H1 (cell line): ENCODE results near the gene PCDH9. TPM values are rescaled to one million over a fixed set of nuclear protein-coding genes. Genes with fewer than 3 reads are reported as not detected.

ENCODE experiments used
- CTCF ChIA-PET: fragments of 300-600 bp; sonication (Branson Sonifier 250); formaldehyde crosslinking; loops from one replicate; lab custom pipeline; 2021; ENCODE audit not compliant: partially characterized antibody; lab: Charles Lee
- POLR2A ChIA-PET: fragments of 300-600 bp; sonication (Branson Sonifier 250); formaldehyde crosslinking; loops from one replicate; lab custom pipeline; 2021; ENCODE audit warnings: inconsistent platforms; ENCODE audit not compliant: partially characterized antibody; lab: Charles Lee
- DNase-seq, 2 experiments: peaks; one replicate each; pipeline versions ENCODE4 v3.0.0 to v3.0.0-alpha.2; 2010 to 2022; ENCODE audit warnings: low spot score in 2 of 2, low read depth in 1 of 2, mixed read lengths in 1 of 2
- FAIRE-seq: peaks from 2 replicates; lab custom pipeline; 2011; peaks lifted over from hg19 to GRCh38; lab: Jason Lieb, UNC
- H2AFZ ChIP-seq: 2 replicates; pipeline ENCODE4 v1.8.1; 2012; ENCODE audit warnings: low read length, inconsistent platforms
- H2AK5ac ChIP-seq: 2 replicates; pipeline ENCODE4 v1.6.1; 2013; ENCODE audit warnings: low read depth, low read length
- H2BK120ac ChIP-seq: replicated peaks from 2 replicates; pipeline ENCODE3; 2013; ENCODE audit warnings: low read depth, low read length, inconsistent platforms
- H2BK12ac ChIP-seq: 2 replicates; pipeline ENCODE4 v1.6.1; 2013; ENCODE audit warnings: low read depth, low read length
- H2BK15ac ChIP-seq: 2 replicates; pipeline ENCODE4 v1.6.1; 2013; ENCODE audit warnings: low read length
- H2BK20ac ChIP-seq: 2 replicates; pipeline ENCODE4 v1.6.1; 2013; ENCODE audit warnings: low read length
- H2BK5ac ChIP-seq: 2 replicates; pipeline ENCODE4 v1.6.1; 2013; ENCODE audit warnings: low read depth, low read length
- H3K14ac ChIP-seq: 2 replicates; pipeline ENCODE4 v1.6.1; 2013; ENCODE audit warnings: inconsistent platforms; ENCODE audit not compliant: insufficient read length
- H3K18ac ChIP-seq: 2 replicates; pipeline ENCODE4 v1.6.1; 2013; ENCODE audit warnings: low read length; ENCODE audit errors: extremely low read depth
- H3K23ac ChIP-seq: 2 replicates; pipeline ENCODE4 v1.6.1; 2013; ENCODE audit warnings: inconsistent platforms; ENCODE audit not compliant: insufficient read length
- H3K23me2 ChIP-seq: 2 replicates; pipeline ENCODE4 v1.6.1; 2013; ENCODE audit warnings: low read depth, low read length
- H3K27ac ChIP-seq: 2 replicates; pipeline ENCODE4 v1.6.1; 2011; ENCODE audit warnings: low read depth, low read length, inconsistent platforms
- H3K27me3 ChIP-seq, 4 experiments: replicated peaks in 1 of 4; 1 replicate in 1 of 4; 2 replicates in 3 of 4; pipeline versions ENCODE4 v1.6.1 to v1.8.1; 2011 to 2013; ENCODE audit warnings: low read length in 3 of 4, mild to moderate bottlenecking in 3 of 4, inconsistent platforms in 2 of 4, mixed read lengths in 2 of 4, moderate library complexity in 1 of 4; ENCODE audit not compliant: control insufficient read depth in 3 of 4, insufficient read depth in 3 of 4; ENCODE audit errors: extremely low read depth in 1 of 4
- H3K36me3 ChIP-seq, 4 experiments: 2 replicates each; pipeline versions ENCODE4 v1.6.1 to v1.8.1; 2011 to 2013; ENCODE audit warnings: mild to moderate bottlenecking in 4 of 4, low read length in 3 of 4, moderate library complexity in 2 of 4, control low read depth in 1 of 4, inconsistent platforms in 1 of 4; ENCODE audit not compliant: insufficient read depth in 4 of 4, control insufficient read depth in 2 of 4
- H3K4ac ChIP-seq: replicated peaks from 2 replicates; pipeline ENCODE3; 2013; ENCODE audit warnings: low read length, low read depth, mixed read lengths, inconsistent platforms; ENCODE audit not compliant: insufficient read length
- H3K4me1 ChIP-seq, 4 experiments: replicated peaks in 1 of 4; 1 replicate in 1 of 4; 2 replicates in 3 of 4; pipeline versions ENCODE4 v1.6.1 to v1.8.1; 2011 to 2013; ENCODE audit warnings: low read length in 3 of 4, inconsistent platforms in 2 of 4, mixed read lengths in 1 of 4; ENCODE audit not compliant: insufficient read depth in 4 of 4, control insufficient read depth in 3 of 4
- H3K4me2 ChIP-seq, 2 experiments: 2 replicates each; pipeline versions ENCODE4 v1.6.1 to v1.8.1; 2011 to 2013; ENCODE audit warnings: low read depth in 2 of 2, low read length in 2 of 2, control low read depth in 1 of 2, inconsistent platforms in 1 of 2, mild to moderate bottlenecking in 1 of 2; ENCODE audit not compliant: insufficient read depth in 1 of 2
- H3K4me3 ChIP-seq, 4 experiments: fragments of 200-600, 300-600 bp in 1 of 4; sonication (generic), shearing (Covaris generic), sonication (Bioruptor Twin) in 1 of 4; 2 replicates each; pipeline versions ENCODE4 v1.5.1 to v1.8.1; 2011 to 2016; ENCODE audit warnings: low read length in 4 of 4, low read depth in 3 of 4, control low read depth in 2 of 4, inconsistent platforms in 2 of 4, mild to moderate bottlenecking in 2 of 4, mixed read lengths in 1 of 4, moderate library complexity in 1 of 4; ENCODE audit not compliant: insufficient read depth in 2 of 4; ENCODE audit errors: extremely low read depth in 1 of 4
- H3K56ac ChIP-seq: replicated peaks from 2 replicates; pipeline ENCODE3; 2013; ENCODE audit warnings: low read depth, mild to moderate bottlenecking, mixed read lengths, low read length, inconsistent platforms; ENCODE audit not compliant: insufficient read length
- H3K79me1 ChIP-seq: 2 replicates; pipeline ENCODE4 v1.6.1; 2013; ENCODE audit warnings: low read depth, low read length, control low read depth
- H3K79me2 ChIP-seq, 2 experiments: 2 replicates each; pipeline versions ENCODE4 v1.6.1 to v1.8.1; 2012 to 2013; ENCODE audit warnings: low read length in 2 of 2, mild to moderate bottlenecking in 2 of 2, inconsistent platforms in 1 of 2; ENCODE audit not compliant: insufficient read depth in 2 of 2, control insufficient read depth in 1 of 2
- H3K9ac ChIP-seq, 4 experiments: replicated peaks in 1 of 4; 1 replicate in 1 of 4; 2 replicates in 3 of 4; pipeline versions ENCODE4 v1.6.1 to v1.8.1; 2011 to 2013; ENCODE audit warnings: low read depth in 3 of 4, low read length in 3 of 4, control low read depth in 2 of 4, mild to moderate bottlenecking in 2 of 4, moderate library complexity in 2 of 4, inconsistent platforms in 1 of 4; ENCODE audit errors: extremely low read depth in 1 of 4
- H3K9me3 ChIP-seq, 2 experiments: 2 replicates each; pipeline versions ENCODE4 v1.6.1 to v1.8.1; 2012 to 2013; ENCODE audit warnings: mild to moderate bottlenecking in 2 of 2, moderate library complexity in 2 of 2, control low read depth in 1 of 2, inconsistent platforms in 1 of 2, low read depth in 1 of 2, low read length in 1 of 2, mixed read lengths in 1 of 2; ENCODE audit not compliant: insufficient read depth in 2 of 2
- H4K20me1 ChIP-seq, 2 experiments: replicated peaks in 1 of 2; 2 replicates each; pipeline versions ENCODE3 to v1.8.1; 2011 to 2013; ENCODE audit warnings: inconsistent platforms in 2 of 2, low read length in 2 of 2, mild to moderate bottlenecking in 1 of 2; ENCODE audit not compliant: insufficient read depth in 2 of 2, control insufficient read depth in 1 of 2
- H4K5ac ChIP-seq: 2 replicates; pipeline ENCODE4 v1.6.1; 2013; ENCODE audit warnings: low read length, low read depth, mixed read lengths, inconsistent platforms; ENCODE audit not compliant: insufficient read length
- H4K8ac ChIP-seq: 2 replicates; pipeline ENCODE4 v1.8.0; 2013; ENCODE audit warnings: mild to moderate bottlenecking, moderate library complexity, low read length, inconsistent platforms; ENCODE audit not compliant: insufficient read depth; ENCODE audit errors: extremely low read depth
- H4K91ac ChIP-seq: replicated peaks from 2 replicates; pipeline ENCODE3; 2013; ENCODE audit warnings: low read length, mixed read lengths, inconsistent platforms; ENCODE audit not compliant: insufficient read length
- ASH2L ChIP-seq: fragments of 200-600, 300-600 bp; sonication (generic); IDR thresholded peaks from one replicate; pipeline ENCODE4 v1.7.1; 2017; ENCODE audit warnings: low read length
- CREB1 ChIP-seq: IDR thresholded peaks from 2 replicates; pipeline ENCODE4 v1.6.1; 2012; ENCODE audit warnings: inconsistent platforms
- CTCF ChIP-seq, 3 experiments: IDR thresholded peaks; 1 replicate in 2 of 3; 2 replicates in 1 of 3; pipeline versions ENCODE4 v1.5.1 to v1.6.1; 2011; ENCODE audit warnings: low read length in 3 of 3, mild to moderate bottlenecking in 3 of 3, inconsistent platforms in 2 of 3, low read depth in 1 of 3, moderate library complexity in 1 of 3; ENCODE audit not compliant: insufficient read depth in 1 of 3; ENCODE audit errors: control extremely low read depth in 1 of 3
- EZH2 ChIP-seq: fragments of 200-600 bp; sonication (generic); IDR thresholded peaks from 2 replicates; pipeline ENCODE4 v1.7.1; 2012; ENCODE audit warnings: low read depth, mild to moderate bottlenecking, moderate library complexity, low read length, inconsistent platforms; ENCODE audit not compliant: severe bottlenecking
- JUND ChIP-seq: IDR thresholded peaks from 2 replicates; pipeline ENCODE4 v1.6.1; 2011; ENCODE audit warnings: mild to moderate bottlenecking, improper control_type of control experiment, low read length
- MAX ChIP-seq: IDR thresholded peaks from 2 replicates; pipeline ENCODE4 v1.6.1; 2012; ENCODE audit warnings: inconsistent platforms
- NRF1 ChIP-seq: IDR thresholded peaks from 2 replicates; pipeline ENCODE4 v1.6.1; 2011; ENCODE audit warnings: mild to moderate bottlenecking, low read depth, low read length, improper control_type of control experiment
- SAP30 ChIP-seq: fragments of 300-600 bp; sonication (generic); IDR thresholded peaks from 2 replicates; pipeline ENCODE4 v1.7.1; 2012; ENCODE audit warnings: low read length, moderate library complexity, mild to moderate bottlenecking, inconsistent platforms; ENCODE audit not compliant: insufficient read depth, insufficient replicate concordance
- SIN3A ChIP-seq, 2 experiments: IDR thresholded peaks in 1 of 2; conservative IDR thresholded peaks in 1 of 2; 2 replicates each; pipeline ENCODE4 v1.6.1; 2011 to 2012; ENCODE audit warnings: low read length in 2 of 2, improper control_type of control experiment in 1 of 2, low read depth in 1 of 2, mild to moderate bottlenecking in 1 of 2
- SIRT6 ChIP-seq: IDR thresholded peaks from one replicate; pipeline ENCODE4 v1.7.1; 2012; ENCODE audit warnings: low read length, inconsistent platforms
- SP1 ChIP-seq: IDR thresholded peaks from 2 replicates; pipeline ENCODE4 v1.6.1; 2011; ENCODE audit warnings: low read depth, low read length
- WGBS, 2 experiments: shearing (Covaris generic) in 1 of 2; methylation state at CpG; one replicate each; pipeline versions ENCODE4 v1.1.6 to v1.1.7; 2013 to 2015; ENCODE audit warnings: low lambda C conversion rate in 2 of 2, mixed read lengths in 2 of 2, inconsistent platforms in 1 of 2, low coverage in 1 of 2, missing lambda C conversion rate in 1 of 2; ENCODE audit not compliant: insufficient replicate concordance in 2 of 2, insufficient coverage in 1 of 2, insufficient read length in 1 of 2; ENCODE audit errors: extremely low coverage in 1 of 2, missing lambda C conversion rate in 1 of 2; 5-methylcytosine and 5-hydroxymethylcytosine counted together
- polyA plus RNA-seq, 7 experiments: library from polyadenylated mRNA; depleted of rRNA in 3 of 7; stranded (reverse) in 5 of 7; unstranded in 2 of 7; fragments of >200 nt in 5 of 7; fragments of 200-250 nt in 2 of 7; gene quantifications; 1 replicate in 5 of 7; 2 replicates in 1 of 7; 4 replicates in 1 of 7; pipeline versions ENCODE4 v1.2.1 to v1.2.3, GENCODE V29; 2011 to 2013; ENCODE audit warnings: missing spikeins in 2 of 7, mixed read lengths in 2 of 7
- total RNA-seq: library from RNA; stranded (reverse); fragmentation: NEBNext Ultra II Directional; extraction: Animal tissue kit (Norgen Biotek cat#: 25700); gene quantifications from 2 replicates; pipeline ENCODE4 v1.2.1, GENCODE V29; 2021

Gene PCDH9
- total and polyA plus RNA-seq, 2 of the 8 experiments (the other 6 are each of a cell fraction or from before 2014, with no cell fraction given) = 0.12 to 0.60 TPM

GRCh38 chr13:66323745-66324347, 906.3 kb downstream of the PCDH9 start:
- no peak overlapping the region for H2AK5ac ChIP-seq
- no peak overlapping the region for H2BK20ac ChIP-seq
- no peak overlapping the region for H2BK5ac ChIP-seq
- no peak overlapping the region for H2BK120ac ChIP-seq
- H2BK15ac ChIP-seq = no peak overlapping the region
- H3K9ac ChIP-seq = no peak overlapping the region
- H4K20me1 ChIP-seq = no peaks in the 10 kb centered on the region
- no peak overlapping the region for H3K27ac ChIP-seq
- H3K79me1 ChIP-seq = no peaks in the 10 kb centered on the region
- 81% methylated on average over 3 of the region's 3 CpGs; no CpG with 5 or more reads in 1 of the 2 experiments for WGBS, 2 experiments
- H3K27me3 ChIP-seq = peaks cover 0 to 2% (median 0%) of the 10 kb centered on the region in 4 experiments; a peak in 1 of 7 replicates
- H4K91ac ChIP-seq = no peak overlapping the region
- FAIRE-seq (no peak), DNase-seq (no peak)
- H3K23me2 ChIP-seq = no peaks in the 10 kb centered on the region
- H4K8ac ChIP-seq = no peak overlapping the region
- no peak overlapping the region for H3K4me3 ChIP-seq
- no peak overlapping the region for H3K4ac ChIP-seq
- no peaks in the 10 kb centered on the region for H3K79me2 ChIP-seq
- no peak overlapping the region for H3K18ac ChIP-seq
- no peaks in the 10 kb centered on the region for H3K4me1 ChIP-seq
- no peak overlapping the region for H3K4me2 ChIP-seq
- POLR2A ChIA-PET = no interaction called here
- no peak overlapping the region for H2BK12ac ChIP-seq
- H3K14ac ChIP-seq = no peak overlapping the region
- no peaks in the 10 kb centered on the region for H3K9me3 ChIP-seq
- H3K36me3 ChIP-seq = no peaks in the 10 kb centered on the region
- CTCF ChIA-PET = interaction anchor here (0.6 to 1.9 kb wide), 3 partner anchors 8 to 1728 kb away, joined by 3 to 4 read pairs (median 3); no protein-coding TSS in a partner anchor
- no peak overlapping the region for H3K23ac ChIP-seq
- H3K56ac ChIP-seq = no peak overlapping the region
- no peak overlapping the region for H4K5ac ChIP-seq
- 0 out of 2 replicates have a peak overlapping the region, but pooled peaks have one; percentile 40 for H2AFZ ChIP-seq
- TF ChIP-seq SAP30 = no peak
- TF ChIP-seq SP1 = no peak
- TF ChIP-seq SIN3A (conservative IDR thresholded peaks at IDR 0.05 in 1 of 2, IDR thresholded peaks at IDR 0.05 in 1 of 2; ENCODE audit: low read depth in 1 of 2, low read length in 2 of 2) = no peak
- no peak for TF ChIP-seq MAX
- TF ChIP-seq SIRT6 = no peak
- TF ChIP-seq EZH2 = no peak
- TF ChIP-seq CTCF (IDR thresholded peaks at IDR 0.05; ENCODE audit: control extremely low read depth in 1 of 3, insufficient read depth in 1 of 3, low read depth in 1 of 3, low read length in 3 of 3) = no peak
- no peak for TF ChIP-seq NRF1
- TF ChIP-seq ASH2L = no peak
- no peak for TF ChIP-seq JUND
- no peak for TF ChIP-seq CREB1
